Erythroblast (primary cell): ENCODE measurements around the gene RHAG.
"Not testable (repeated sequence)": the region's sequence is repeated elsewhere in the genome, so short reads cannot be mapped to it uniquely, and the experiment has no call there.

Source experiments
- DNase-seq, 2 experiments: peaks; one replicate each; lab custom pipeline; 2025; lab: John Stamatoyannopoulos, UW
- GATA1 ChIP-seq: IDR thresholded peaks from 2 replicates; pipeline ENCODE4 v1.6.1; 2011; ENCODE audit warnings: low read depth, mild to moderate bottlenecking, control low read depth, low read length, moderate library complexity
- POLR2A ChIP-seq: IDR thresholded peaks from 2 replicates; pipeline ENCODE4 v1.6.1; 2011; ENCODE audit warnings: mild to moderate bottlenecking, low read length

Gene RHAG

GRCh38 chr6:49636713-49637349 lies at the start of gene RHAG:
Gene RHAG (minus strand): TSS chr6:49636839. CDS start chr6:49636812, 27 bp downstream.
- peak; percentile 100 for TF ChIP-seq POLR2A
- TF ChIP-seq GATA1 = no peak
- peak; percentile 96 to 98 for DNase-seq

GRCh38 chr6:49676671-49677281 lies 40.1 kb upstream of the RHAG start:
- no peak for TF ChIP-seq GATA1
- no peak for TF ChIP-seq POLR2A
- DNase-seq = peak in 1 of 2 experiments; percentile 30

GRCh38 chr6:49675816-49676215 lies 39.2 kb upstream of the RHAG start:
- no peak for DNase-seq

GRCh38 chr6:49668083-49668511 lies 31.5 kb upstream of the RHAG start:
- DNase-seq = peak; percentile 18 to 66
- TF ChIP-seq POLR2A (no peak), GATA1 (no peak)

More at GRCh38 chr6:49675816-49676215, 39.2 kb upstream of the RHAG start:
- TF ChIP-seq GATA1 = no peak
- TF ChIP-seq POLR2A = no peak

- TF ChIP-seq GATA1 (no peak), POLR2A (no peak)
- DNase-seq = peak; percentile 83 to 91
Measured at GRCh38 chr6:49666930-49667757, 30.5 kb upstream of the RHAG start.

- no peak for DNase-seq
- no peak for TF ChIP-seq GATA1
- no peak for TF ChIP-seq POLR2A
Measured at GRCh38 chr6:49666480-49666879, 29.8 kb upstream of the RHAG start.

- TF ChIP-seq GATA1 = no peak
- no peak for TF ChIP-seq POLR2A
- no peak for DNase-seq
Measured at GRCh38 chr6:49664817-49665216, 28.2 kb upstream of the RHAG start.

GRCh38 chr6:49664054-49664453 lies 27.4 kb upstream of the RHAG start:
- not testable (repeated sequence) for DNase-seq

- no peak for DNase-seq
- TF ChIP-seq POLR2A (no peak), GATA1 (no peak)
Measured at GRCh38 chr6:49662892-49663261, 26.2 kb upstream of the RHAG start.

- TF ChIP-seq POLR2A (no peak), GATA1 (no peak)
- no peak for DNase-seq
Measured at GRCh38 chr6:49662231-49662891, 25.7 kb upstream of the RHAG start.

- TF ChIP-seq GATA1 (no peak), POLR2A (no peak)
- DNase-seq = no peak
Measured at GRCh38 chr6:49653942-49654341, 17.3 kb upstream of the RHAG start.

- TF ChIP-seq POLR2A (no peak), GATA1 (no peak)
Measured at GRCh38 chr6:49653438-49653837, 16.8 kb upstream of the RHAG start.

GRCh38 chr6:49651239-49651638 lies 14.6 kb upstream of the RHAG start:
- DNase-seq = no peak
- no peak for TF ChIP-seq GATA1
- TF ChIP-seq POLR2A = no peak

More at GRCh38 chr6:49653438-49653837, 16.8 kb upstream of the RHAG start:
- DNase-seq = no peak
